ENCODE data around the gene CDC37L1. TPM values are rescaled to one million over a fixed set of nuclear protein-coding genes. Genes with fewer than 3 reads are reported as not detected.

The CDC37L1 gene
- polyA plus RNA-seq, 3 donors: 18.2 to 20.4 (median 19.7) TPM

- DNase-seq (ENCODE audit: extremely low read depth in 1 of 11, low read depth in 9 of 11, low spot score in 4 of 11): no peak
Observed at GRCh38 chr9:4662989-4663792, 16.2 kb upstream of the CDC37L1 start.

- no peak for DNase-seq (ENCODE audit: extremely low read depth in 1 of 11, low read depth in 9 of 11, low spot score in 4 of 11)
Observed at GRCh38 chr9:4663956-4664355, 15.4 kb upstream of the CDC37L1 start.

- no peak for DNase-seq (ENCODE audit: extremely low read depth in 1 of 11, low read depth in 9 of 11, low spot score in 4 of 11)
Observed at GRCh38 chr9:4665357-4665756, 14.0 kb upstream of the CDC37L1 start.

GRCh38 chr9:4666042-4666699 lies 13.2 kb upstream of the CDC37L1 start, which contains the start of gene SPATA6L:
Gene SPATA6L (minus strand): TSS chr9:4666480. CDS start chr9:4666250, 230 bp downstream.
- DNase-seq (ENCODE audit: extremely low read depth in 1 of 11, low read depth in 9 of 11, low spot score in 4 of 11): peak in 4 of 11 donors; percentile 51 to 68 (median 57)

- DNase-seq (ENCODE audit: extremely low read depth in 1 of 11, low read depth in 9 of 11, low spot score in 4 of 11): no peak
Observed at GRCh38 chr9:4667681-4668080, 11.7 kb upstream of the CDC37L1 start.

- DNase-seq (ENCODE audit: extremely low read depth in 1 of 11, low read depth in 9 of 11, low spot score in 4 of 11): no peak
Observed at GRCh38 chr9:4668604-4669003, 10.8 kb upstream of the CDC37L1 start.

- no peak for DNase-seq (ENCODE audit: extremely low read depth in 1 of 11, low read depth in 9 of 11, low spot score in 4 of 11)
Observed at GRCh38 chr9:4669890-4670289, 9.5 kb upstream of the CDC37L1 start.

- DNase-seq (ENCODE audit: extremely low read depth in 1 of 11, low read depth in 9 of 11, low spot score in 4 of 11): no peak
Observed at GRCh38 chr9:4670591-4670990, 8.8 kb upstream of the CDC37L1 start.

GRCh38 chr9:4671737-4672136 lies 7.6 kb upstream of the CDC37L1 start:
- no peak for DNase-seq (ENCODE audit: extremely low read depth in 1 of 11, low read depth in 9 of 11, low spot score in 4 of 11)

GRCh38 chr9:4674783-4675182 lies 4.6 kb upstream of the CDC37L1 start:
- no peak for DNase-seq (ENCODE audit: extremely low read depth in 1 of 11, low read depth in 9 of 11, low spot score in 4 of 11)

- no peak for DNase-seq (ENCODE audit: extremely low read depth in 1 of 11, low read depth in 9 of 11, low spot score in 4 of 11)
Observed at GRCh38 chr9:4677392-4677791, 2.0 kb upstream of the CDC37L1 start.

- peak in 4 of 11 donors; percentile 41 to 80 (median 58) for DNase-seq (ENCODE audit: extremely low read depth in 1 of 11, low read depth in 9 of 11, low spot score in 4 of 11)
Observed at GRCh38 chr9:4678679-4679267, 596 bp upstream of the CDC37L1 start.

- DNase-seq (ENCODE audit: extremely low read depth in 1 of 11, low read depth in 9 of 11, low spot score in 4 of 11): no peak
Observed at GRCh38 chr9:4680173-4680525, 780 bp downstream of the CDC37L1 start.

GRCh38 chr9:4680750-4681149 lies 1.4 kb downstream of the CDC37L1 start:
- no peak for DNase-seq (ENCODE audit: extremely low read depth in 1 of 11, low read depth in 9 of 11, low spot score in 4 of 11)

GRCh38 chr9:4684820-4685219 lies 5.5 kb downstream of the CDC37L1 start:
- no peak for DNase-seq (ENCODE audit: extremely low read depth in 1 of 11, low read depth in 9 of 11, low spot score in 4 of 11)

- no peak for DNase-seq (ENCODE audit: extremely low read depth in 1 of 11, low read depth in 9 of 11, low spot score in 4 of 11)
Observed at GRCh38 chr9:4686112-4686511, 6.7 kb downstream of the CDC37L1 start.

- no peak for DNase-seq (ENCODE audit: extremely low read depth in 1 of 11, low read depth in 9 of 11, low spot score in 4 of 11)
Observed at GRCh38 chr9:4686584-4686983, 7.2 kb downstream of the CDC37L1 start.

- no peak for DNase-seq (ENCODE audit: extremely low read depth in 1 of 11, low read depth in 9 of 11, low spot score in 4 of 11)
Observed at GRCh38 chr9:4689021-4689420, 9.7 kb downstream of the CDC37L1 start.

GRCh38 chr9:4689687-4690104 lies 10.3 kb downstream of the CDC37L1 start:
- DNase-seq (ENCODE audit: extremely low read depth in 1 of 11, low read depth in 9 of 11, low spot score in 4 of 11): peak in 1 of 11 donors; percentile 26

GRCh38 chr9:4690144-4690543 lies 10.8 kb downstream of the CDC37L1 start:
- no peak for DNase-seq (ENCODE audit: extremely low read depth in 1 of 11, low read depth in 9 of 11, low spot score in 4 of 11)

Data from renal cortex interstitium (tissue), 11 donors.